Activated T-cell treated with anti-CD3 and anti-CD28 coated beads, Interleukin-2, amount 50 U/mL, for 24 hours (primary cell): ENCODE results near the gene PACRG.
"Not testable (repeated sequence)": the region's sequence is repeated elsewhere in the genome, so short reads cannot be mapped to it uniquely, and the experiment has no call there.

Source experiments
- DNase-seq: peaks from one replicate; pipeline ENCODE4 v3.0.0-alpha.2; 2020
- H3K27ac Mint-ChIP-seq: 2 replicates; pipeline ENCODE4 v1.8.0; 2020; ENCODE audit warnings: mild to moderate bottlenecking, mixed read lengths
- H3K27me3 Mint-ChIP-seq: 2 replicates; pipeline ENCODE4 v1.8.0; 2020; ENCODE audit warnings: mixed read lengths
- H3K36me3 Mint-ChIP-seq: 2 replicates; pipeline ENCODE4 v1.8.0; 2020; ENCODE audit warnings: low read depth, mixed read lengths
- H3K4me1 Mint-ChIP-seq: 2 replicates; pipeline ENCODE4 v1.8.0; 2020; ENCODE audit warnings: low read depth, mixed read lengths
- H3K4me3 Mint-ChIP-seq: 2 replicates; pipeline ENCODE4 v1.8.0; 2020; ENCODE audit warnings: mild to moderate bottlenecking, moderate library complexity, mixed read lengths
- H3K9me3 Mint-ChIP-seq: 2 replicates; pipeline ENCODE4 v1.8.0; 2020; ENCODE audit warnings: mixed read lengths

PACRG gene

DNA sequence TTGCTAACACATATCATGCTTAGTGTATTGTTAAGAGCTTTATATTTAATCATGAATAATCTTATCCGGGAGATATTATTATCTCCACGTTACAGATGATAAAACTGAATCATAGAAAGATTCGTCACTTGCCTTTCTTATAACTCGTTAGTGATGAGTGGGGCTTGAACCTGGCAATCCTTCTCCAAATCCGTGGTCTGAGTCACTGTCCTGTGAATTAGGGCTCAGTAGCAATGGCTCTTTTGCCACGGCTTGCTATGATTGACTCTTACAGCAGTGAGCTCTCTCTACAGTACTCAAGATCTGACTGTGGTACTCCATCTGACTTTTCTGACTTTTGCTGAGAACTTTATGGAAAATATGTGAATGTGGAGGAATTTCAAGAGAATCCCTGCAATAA is 246.9 kb downstream of the PACRG start:
- no peak for DNase-seq

GRCh38 chr6:162976141-162976540 is 248.4 kb downstream of the PACRG start:
- Mint-ChIP-seq H3K4me1 (no peaks in the 10 kb centered on the region), H3K4me3 (no peak overlapping the region), H3K9me3 (peaks cover 12% of the 10 kb centered on the region), H3K27ac (no peak overlapping the region), H3K36me3 (no peaks in the 10 kb centered on the region), H3K27me3 (no peaks in the 10 kb centered on the region)
- DNase-seq, result no peak

More for the DNA sequence above, 246.9 kb downstream of the PACRG start:
- Mint-ChIP-seq H3K27me3 (no peaks in the 10 kb centered on the region), H3K9me3 (peaks cover 22% of the 10 kb centered on the region), H3K36me3 (no peaks in the 10 kb centered on the region), H3K27ac (no peak overlapping the region), H3K4me3 (no peak overlapping the region), H3K4me1 (no peaks in the 10 kb centered on the region)

- not testable (repeated sequence) for H3K4me3 Mint-ChIP-seq, H3K27me3 Mint-ChIP-seq, DNase-seq, H3K36me3 Mint-ChIP-seq, H3K27ac Mint-ChIP-seq, H3K4me1 Mint-ChIP-seq
- peaks cover 40% of the 10 kb centered on the region for H3K9me3 Mint-ChIP-seq
Measured at GRCh38 chr6:162983234-162983633, 255.5 kb downstream of the PACRG start.

GRCh38 chr6:162998777-162999176 is 271.0 kb downstream of the PACRG start:
- DNase-seq, result no peak
- peaks cover 12% of the 10 kb centered on the region for H3K9me3 Mint-ChIP-seq
- no peaks in the 10 kb centered on the region for H3K4me1 Mint-ChIP-seq
- H3K27me3 Mint-ChIP-seq, result no peaks in the 10 kb centered on the region
- no peak overlapping the region for H3K27ac Mint-ChIP-seq
- H3K4me3 Mint-ChIP-seq, result no peak overlapping the region
- no peaks in the 10 kb centered on the region for H3K36me3 Mint-ChIP-seq

DNA sequence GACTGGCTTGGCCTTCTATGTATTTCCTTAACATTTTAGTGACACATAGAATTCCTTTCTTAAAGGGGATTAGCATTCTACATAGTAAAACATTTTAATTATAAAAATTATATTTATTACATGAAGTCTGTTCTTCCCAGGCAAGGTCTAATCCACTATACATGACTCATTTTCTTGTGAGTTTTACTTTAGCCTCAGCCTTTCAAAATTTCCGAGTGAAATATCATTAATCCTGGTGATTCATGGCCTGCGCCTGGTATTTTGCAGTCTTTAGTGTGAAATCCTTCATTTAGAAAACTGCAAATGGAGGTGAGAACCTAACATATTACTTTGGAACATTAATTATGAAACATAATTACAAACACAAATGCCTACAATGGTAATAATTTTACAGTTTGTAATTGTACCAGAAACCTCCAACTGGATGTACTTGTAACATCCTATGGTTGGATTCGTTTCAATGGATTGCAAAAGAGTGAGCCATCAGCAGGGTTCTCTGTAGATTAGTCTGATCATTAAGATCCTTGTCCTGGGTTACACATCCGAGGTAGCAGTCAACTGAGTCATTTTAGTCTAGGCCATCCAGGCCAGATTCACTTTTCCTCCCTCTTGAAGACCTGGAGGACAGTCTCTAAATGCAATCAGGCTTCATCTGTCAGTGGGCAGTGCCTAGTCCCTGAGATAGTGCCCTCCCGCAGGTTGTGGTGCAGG is 272.0 kb downstream of the PACRG start:
- no peak for DNase-seq
- H3K4me3 Mint-ChIP-seq, result no peak overlapping the region
- H3K27ac Mint-ChIP-seq, result no peak overlapping the region
- no peaks in the 10 kb centered on the region for H3K4me1 Mint-ChIP-seq
- H3K9me3 Mint-ChIP-seq, result peaks cover 14% of the 10 kb centered on the region
- no peaks in the 10 kb centered on the region for H3K36me3 Mint-ChIP-seq
- no peaks in the 10 kb centered on the region for H3K27me3 Mint-ChIP-seq

GRCh38 chr6:163001330-163001729 is 273.6 kb downstream of the PACRG start:
- no peak overlapping the region for H3K4me3 Mint-ChIP-seq
- H3K36me3 Mint-ChIP-seq, result no peaks in the 10 kb centered on the region
- H3K9me3 Mint-ChIP-seq, result peaks cover 11% of the 10 kb centered on the region
- no peaks in the 10 kb centered on the region for H3K4me1 Mint-ChIP-seq
- no peaks in the 10 kb centered on the region for H3K27me3 Mint-ChIP-seq
- H3K27ac Mint-ChIP-seq, result no peak overlapping the region
- no peak for DNase-seq

DNA sequence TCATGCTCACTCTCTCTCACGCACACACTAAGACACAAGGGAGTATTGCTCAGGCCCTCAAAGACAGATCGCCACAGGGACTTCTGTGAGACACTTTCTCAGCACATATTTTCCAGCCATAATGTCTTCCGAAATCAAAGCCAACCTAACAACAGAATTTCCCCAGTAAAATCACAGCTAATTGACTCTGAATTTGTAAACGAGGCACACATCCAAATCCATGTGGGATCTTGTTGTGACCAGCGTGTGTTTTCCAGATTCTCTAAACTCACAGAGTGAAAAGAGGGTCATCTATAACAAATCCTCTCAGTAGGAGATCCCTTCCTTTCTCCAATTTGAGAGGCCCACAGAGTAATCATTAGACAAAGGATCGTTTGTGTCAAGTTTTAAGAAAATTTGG is 280.4 kb downstream of the PACRG start:
- Mint-ChIP-seq H3K36me3 (no peaks in the 10 kb centered on the region), H3K27ac (no peak overlapping the region), H3K9me3 (peaks cover 8% of the 10 kb centered on the region), H3K4me1 (no peaks in the 10 kb centered on the region), H3K4me3 (no peak overlapping the region), H3K27me3 (no peaks in the 10 kb centered on the region)
- no peak for DNase-seq

DNA sequence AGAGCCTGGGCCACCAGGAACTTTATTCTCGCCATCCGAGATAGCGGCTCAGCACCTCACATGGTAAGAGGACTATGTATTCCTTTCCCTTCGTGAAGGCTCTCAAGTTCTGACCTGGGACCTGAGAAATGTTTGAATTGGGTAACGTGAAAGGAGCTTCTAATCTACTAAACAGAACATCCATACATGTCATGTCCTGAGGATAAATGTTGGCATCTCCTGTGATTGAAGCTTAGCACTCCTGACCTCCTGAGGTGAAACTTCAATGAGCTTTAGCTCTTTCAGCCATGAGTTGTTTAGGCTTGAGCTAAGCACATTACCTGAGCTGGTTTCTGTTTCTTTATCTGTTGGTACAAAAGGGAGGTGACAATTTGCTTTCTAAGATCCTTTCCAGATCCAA is 280.9 kb downstream of the PACRG start:
- no peak overlapping the region for H3K27ac Mint-ChIP-seq
- no peak for DNase-seq
- H3K4me1 Mint-ChIP-seq, result no peaks in the 10 kb centered on the region
- no peaks in the 10 kb centered on the region for H3K27me3 Mint-ChIP-seq
- peaks cover 7% of the 10 kb centered on the region for H3K9me3 Mint-ChIP-seq
- H3K36me3 Mint-ChIP-seq, result no peaks in the 10 kb centered on the region
- no peak overlapping the region for H3K4me3 Mint-ChIP-seq

GRCh38 chr6:163010145-163010544 is 282.4 kb downstream of the PACRG start:
- Mint-ChIP-seq H3K4me1 (no peaks in the 10 kb centered on the region), H3K4me3 (no peak overlapping the region), H3K27ac (no peak overlapping the region), H3K9me3 (peaks cover 3% of the 10 kb centered on the region), H3K27me3 (no peaks in the 10 kb centered on the region), H3K36me3 (no peaks in the 10 kb centered on the region)
- no peak for DNase-seq

GRCh38 chr6:163014736-163015135 is 287.0 kb downstream of the PACRG start:
- DNase-seq, result no peak
- no peaks in the 10 kb centered on the region for H3K27me3 Mint-ChIP-seq
- H3K4me1 Mint-ChIP-seq, result no peaks in the 10 kb centered on the region
- no peak overlapping the region for H3K4me3 Mint-ChIP-seq
- peaks cover 6% of the 10 kb centered on the region for H3K9me3 Mint-ChIP-seq
- H3K27ac Mint-ChIP-seq, result no peak overlapping the region
- no peaks in the 10 kb centered on the region for H3K36me3 Mint-ChIP-seq

DNA sequence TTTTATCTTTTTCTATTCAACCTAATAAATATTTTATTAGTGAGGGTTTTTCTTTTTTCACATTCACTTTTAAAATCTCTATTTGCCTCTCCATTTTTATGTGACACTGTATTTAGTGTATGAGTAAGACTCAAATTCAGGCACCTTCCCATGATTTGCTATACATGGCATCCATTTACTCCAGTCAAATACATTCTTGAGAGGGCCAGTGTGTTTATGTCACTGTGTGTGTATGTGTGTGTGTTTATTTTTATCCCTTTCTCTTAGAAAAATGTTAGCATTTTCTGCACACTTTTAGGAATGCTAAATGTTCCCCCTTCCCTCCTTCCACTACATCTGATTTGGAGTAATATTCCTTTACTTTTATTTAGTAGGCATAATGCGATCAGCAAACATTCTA is 290.0 kb downstream of the PACRG start:
- no peak for DNase-seq
- Mint-ChIP-seq H3K27me3 (no peaks in the 10 kb centered on the region), H3K4me3 (no peak overlapping the region), H3K4me1 (no peaks in the 10 kb centered on the region), H3K27ac (no peak overlapping the region), H3K9me3 (peaks cover 19% of the 10 kb centered on the region), H3K36me3 (no peaks in the 10 kb centered on the region)

DNA sequence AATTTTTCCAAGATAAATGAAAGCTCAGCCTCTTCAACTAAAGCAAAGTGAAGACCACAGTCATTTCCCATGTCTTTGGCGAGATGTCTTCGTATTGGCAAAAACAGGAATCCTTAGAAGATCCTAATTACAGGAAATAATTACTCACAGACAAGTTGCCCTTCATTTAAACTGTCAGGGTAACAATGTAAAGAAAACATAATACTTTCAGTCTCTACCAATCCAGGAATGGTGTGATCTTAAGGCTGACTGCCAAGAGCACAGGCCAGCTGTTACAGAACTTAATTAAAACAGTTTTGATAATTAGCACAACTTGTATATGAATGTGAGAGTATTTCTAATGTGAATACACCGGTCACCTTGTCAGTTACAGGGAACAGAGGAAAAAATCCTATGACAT is 292.2 kb downstream of the PACRG start:
- Mint-ChIP-seq H3K4me1 (no peaks in the 10 kb centered on the region), H3K4me3 (no peak overlapping the region), H3K27me3 (no peaks in the 10 kb centered on the region), H3K27ac (no peak overlapping the region), H3K36me3 (no peaks in the 10 kb centered on the region), H3K9me3 (peaks cover 35% of the 10 kb centered on the region)
- DNase-seq, result no peak

GRCh38 chr6:163021054-163021453 is 293.3 kb downstream of the PACRG start:
- no peak for DNase-seq
- Mint-ChIP-seq H3K27me3 (no peaks in the 10 kb centered on the region), H3K9me3 (peaks cover 38% of the 10 kb centered on the region), H3K4me1 (no peaks in the 10 kb centered on the region), H3K36me3 (no peaks in the 10 kb centered on the region), H3K4me3 (no peak overlapping the region), H3K27ac (no peak overlapping the region)

DNA sequence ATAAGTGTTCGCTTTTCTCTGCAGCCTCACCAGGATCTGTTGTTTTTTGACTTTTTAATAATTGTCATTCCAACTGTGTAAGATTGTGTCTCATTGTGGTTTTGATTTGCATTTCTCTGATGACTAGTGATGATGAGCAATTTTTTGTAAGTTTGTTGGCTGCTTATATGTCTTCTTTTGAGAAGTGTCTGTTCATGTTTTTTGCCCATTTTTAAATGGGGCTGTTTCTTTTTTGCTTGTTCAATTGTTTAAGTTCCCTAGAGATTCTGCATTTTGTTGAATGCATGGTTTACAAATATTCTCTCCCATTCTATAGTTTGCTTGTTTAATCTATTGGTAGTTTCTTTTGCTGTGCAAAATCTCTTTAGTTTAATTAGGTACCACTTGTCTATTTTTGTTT is 295.9 kb downstream of the PACRG start:
- Mint-ChIP-seq H3K4me3 (no peak overlapping the region), H3K27me3 (no peaks in the 10 kb centered on the region), H3K36me3 (no peaks in the 10 kb centered on the region), H3K9me3 (peaks cover 43% of the 10 kb centered on the region), H3K4me1 (no peaks in the 10 kb centered on the region), H3K27ac (no peak overlapping the region)
- no peak for DNase-seq

GRCh38 chr6:163026893-163027292 is 299.1 kb downstream of the PACRG start:
- H3K4me3 Mint-ChIP-seq, result no peak overlapping the region

DNA sequence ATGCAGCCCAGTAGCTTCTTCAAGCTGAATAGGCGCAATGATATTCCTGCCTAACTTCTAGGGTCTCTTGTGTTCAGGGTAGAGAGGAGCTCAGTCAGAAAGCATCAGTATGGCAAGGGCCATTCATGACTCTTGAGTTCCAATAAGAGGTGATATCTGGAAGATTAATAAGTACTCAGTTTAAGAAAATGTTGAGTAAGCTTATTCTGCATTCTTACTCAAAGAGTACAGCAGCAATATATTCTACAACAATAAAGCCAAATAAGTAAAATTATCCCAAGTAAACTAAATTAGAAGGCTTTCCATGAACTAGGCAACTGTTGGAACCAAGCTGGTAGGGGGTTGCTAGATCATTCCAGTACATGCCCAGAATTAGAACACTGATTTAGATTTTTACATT is 303.2 kb downstream of the PACRG start:
- H3K27me3 Mint-ChIP-seq, result no peaks in the 10 kb centered on the region
- no peak overlapping the region for H3K4me3 Mint-ChIP-seq
- H3K27ac Mint-ChIP-seq, result no peak overlapping the region
- H3K36me3 Mint-ChIP-seq, result no peaks in the 10 kb centered on the region
- H3K4me1 Mint-ChIP-seq, result no peaks in the 10 kb centered on the region
- peaks cover 18% of the 10 kb centered on the region for H3K9me3 Mint-ChIP-seq
- no peak for DNase-seq

More at GRCh38 chr6:163026893-163027292, 299.1 kb downstream of the PACRG start:
- H3K4me1 Mint-ChIP-seq, result no peaks in the 10 kb centered on the region
- peaks cover 30% of the 10 kb centered on the region for H3K9me3 Mint-ChIP-seq
- H3K27ac Mint-ChIP-seq, result no peak overlapping the region
- DNase-seq, result no peak
- H3K27me3 Mint-ChIP-seq, result no peaks in the 10 kb centered on the region
- H3K36me3 Mint-ChIP-seq, result no peaks in the 10 kb centered on the region
